SK-N-SH (cell line): Measurements from ENCODE around the gene TMEM198. TPM values are rescaled to one million over a fixed set of nuclear protein-coding genes. Genes with fewer than 3 reads are reported as not detected.

Experiments used
- CTCF ChIA-PET: fragments of 300-600, 350-600 bp; formaldehyde crosslinking; extraction: SDS; loops from one replicate; lab custom pipeline; 2021; lab: Yijun Ruan, JAX
- POLR2A ChIA-PET: fragments of 350-600 bp; sonication (Branson Sonifier 250); formaldehyde crosslinking; extraction: SDS; loops from one replicate; lab custom pipeline; 2020; ENCODE audit warnings: antibody characterized with exemption, inconsistent platforms; lab: Yijun Ruan, JAX
- DNase-seq: peaks from one replicate; pipeline ENCODE4 v3.0.0; 2012
- H2AFZ ChIP-seq: fragments of 200-600 bp; sonication (generic); 2 replicates; pipeline ENCODE4 v1.8.1; 2016; ENCODE audit warnings: antibody characterized with exemption, mild to moderate bottlenecking, low read depth
- H3F3A ChIP-seq: fragments of 200-600 bp; sonication (generic); replicated peaks from 2 replicates; pipeline ENCODE3; 2016; ENCODE audit warnings: antibody characterized with exemption, mild to moderate bottlenecking; ENCODE audit not compliant: insufficient read depth
- H3K27ac ChIP-seq, 2 experiments: fragments of 200-500 bp in 1 of 2; fragments of 200-600 bp in 1 of 2; sonication (Bioruptor generic) in 1 of 2; sonication (generic), shearing (Covaris generic) in 1 of 2; 2 replicates each; pipeline versions ENCODE4 v1.5.1 to v1.6.1; 2014 to 2016; ENCODE audit warnings: low read depth in 2 of 2, inconsistent platforms in 1 of 2, low read length in 1 of 2, mild to moderate bottlenecking in 1 of 2, mixed read lengths in 1 of 2
- H3K27me3 ChIP-seq: fragments of 200-600 bp; sonication (generic), shearing (Covaris generic); 2 replicates; pipeline ENCODE4 v1.6.1; 2016; ENCODE audit warnings: mixed run types; ENCODE audit not compliant: insufficient read depth
- H3K36me3 ChIP-seq, 2 experiments: fragments of 200-500 bp in 1 of 2; fragments of 200-600 bp in 1 of 2; sonication (Bioruptor generic) in 1 of 2; sonication (generic) in 1 of 2; replicated peaks in 1 of 2; 2 replicates each; pipeline versions ENCODE3 to v1.5.1; 2014 to 2016; ENCODE audit warnings: low read length in 1 of 2, mild to moderate bottlenecking in 1 of 2; ENCODE audit not compliant: insufficient read depth in 2 of 2, control insufficient read depth in 1 of 2
- H3K4me1 ChIP-seq, 2 experiments: fragments of 200-500 bp in 1 of 2; fragments of 200-600 bp in 1 of 2; sonication (Bioruptor generic) in 1 of 2; sonication (generic), shearing (Covaris generic) in 1 of 2; 2 replicates each; pipeline versions ENCODE4 v1.5.1 to v1.6.1; 2014 to 2016; ENCODE audit warnings: low read depth in 1 of 2, low read length in 1 of 2, mixed run types in 1 of 2; ENCODE audit not compliant: insufficient read depth in 2 of 2, control insufficient read depth in 1 of 2
- H3K4me2 ChIP-seq: fragments of 200-600 bp; sonication (generic), shearing (Covaris generic); 2 replicates; pipeline ENCODE4 v1.6.1; 2017; ENCODE audit warnings: mixed run types
- H3K4me3 ChIP-seq, 2 experiments: fragments of 200-500 bp in 1 of 2; fragments of 200-600 bp in 1 of 2; sonication (Bioruptor generic) in 1 of 2; sonication (generic), shearing (Covaris generic) in 1 of 2; 2 replicates each; pipeline versions ENCODE4 v1.5.1 to v1.8.1; 2014 to 2016; ENCODE audit warnings: low read depth in 2 of 2, inconsistent platforms in 1 of 2, low read length in 1 of 2, mild to moderate bottlenecking in 1 of 2, mixed read lengths in 1 of 2, moderate library complexity in 1 of 2
- H3K79me2 ChIP-seq: fragments of 200-600 bp; sonication (generic); 2 replicates; pipeline ENCODE4 v1.8.1; 2017; ENCODE audit warnings: mild to moderate bottlenecking; ENCODE audit not compliant: insufficient read depth
- H3K9ac ChIP-seq: fragments of 200-600 bp; sonication (generic); 2 replicates; pipeline ENCODE4 v1.6.1; 2017; ENCODE audit warnings: mixed run types
- H3K9me2 ChIP-seq: fragments of 200-600 bp; sonication (generic); 2 replicates; pipeline ENCODE4 v1.6.1; 2017; ENCODE audit warnings: mixed run types
- H3K9me3 ChIP-seq: fragments of 200-600 bp; sonication (generic); 2 replicates; pipeline ENCODE4 v1.6.1; 2017; ENCODE audit warnings: mixed run types, mild to moderate bottlenecking, moderate library complexity
- H4K20me1 ChIP-seq: fragments of 200-600 bp; sonication (generic); 2 replicates; pipeline ENCODE4 v1.6.1; 2017; ENCODE audit warnings: mild to moderate bottlenecking, mixed run types; ENCODE audit not compliant: insufficient read depth
- CTCF ChIP-seq: fragments of 200-600 bp; sonication (generic); IDR thresholded peaks from 2 replicates; pipeline ENCODE4 v1.6.1; 2017; ENCODE audit warnings: antibody characterized with exemption, mild to moderate bottlenecking, moderate library complexity
- FOSL2 ChIP-seq: IDR thresholded peaks from 2 replicates; pipeline ENCODE4 v1.4.0; 2012; ENCODE audit warnings: low read depth, mild to moderate bottlenecking, moderate library complexity, borderline replicate concordance
- FOXJ3 ChIP-seq: sonication (generic); formaldehyde crosslinking; IDR thresholded peaks from 2 replicates; pipeline ENCODE4 v1.5.1; 2020; ENCODE audit warnings: mild to moderate bottlenecking, missing genetic modification reagents
- GABPA ChIP-seq: IDR thresholded peaks from 2 replicates; pipeline ENCODE4 v1.4.0; 2012; ENCODE audit warnings: low read depth, mild to moderate bottlenecking
- IRF3 ChIP-seq: fragments of 150-350 bp; IDR thresholded peaks from 2 replicates; pipeline ENCODE4 v1.6.1; 2016; ENCODE audit warnings: mild to moderate bottlenecking, low read depth, low read length
- MEF2A ChIP-seq: IDR thresholded peaks from 2 replicates; pipeline ENCODE4 v1.4.0; 2012; ENCODE audit warnings: low read depth, borderline replicate concordance
- MXI1 ChIP-seq: IDR thresholded peaks from 2 replicates; pipeline ENCODE4 v1.6.1; 2012; ENCODE audit warnings: mild to moderate bottlenecking, low read depth, low read length, improper control_type of control experiment
- NFIC ChIP-seq: IDR thresholded peaks from 2 replicates; pipeline ENCODE4 v1.4.0; 2012; ENCODE audit warnings: borderline replicate concordance
- RFX5 ChIP-seq: IDR thresholded peaks from 2 replicates; pipeline ENCODE4 v1.6.1; 2012; ENCODE audit warnings: mild to moderate bottlenecking, improper control_type of control experiment, low read length
- SMC3 ChIP-seq: IDR thresholded peaks from 2 replicates; pipeline ENCODE4 v1.6.1; 2012; ENCODE audit warnings: low read depth, low read length, improper control_type of control experiment
- TAF1 ChIP-seq: IDR thresholded peaks from 2 replicates; pipeline ENCODE4 v1.6.1; 2012; ENCODE audit warnings: low read depth, mild to moderate bottlenecking, low read length, moderate library complexity, borderline replicate concordance
- TCF12 ChIP-seq: IDR thresholded peaks from 2 replicates; pipeline ENCODE4 v1.4.0; 2012
- WGBS: methylation state at CpG from one replicate; pipeline ENCODE4 v1.1.6; 2017; ENCODE audit warnings: low lambda C conversion rate; 5-methylcytosine and 5-hydroxymethylcytosine counted together
- polyA plus RNA-seq, 3 experiments: library from polyadenylated mRNA; depleted of rRNA; stranded (reverse); fragments of >200 nt; gene quantifications; 2 replicates each; pipeline ENCODE4 v1.2.3, GENCODE V29; 2012

TMEM198 gene
- polyA plus RNA-seq, 1 of the 3 experiments (the other 2 are of a cell fraction), result 4.7 TPM

- ChIA-PET POLR2A (interaction anchor here (0.9 to 3.6 kb wide), 5 partner anchors 8 to 73 kb away, joined by 3 to 18 read pairs (median 4); partner anchors contain the start of gene STK11IP), CTCF (interaction anchor here (0.7 to 7.5 kb wide), 43 partner anchors 9 to 261 kb away, joined by 3 to 107 read pairs (median 5); partner anchors contain the start of genes CHPF, DES, INHA and OBSL1)
- Histone ChIP-seq H3K4me1 (peaks cover 0 to 10% of the 10 kb centered on the region in 2 experiments; a peak in 1 of 4 replicates), H3K9me3 (no peaks in the 10 kb centered on the region), H4K20me1 (no peaks in the 10 kb centered on the region), H3K27ac (no peak overlapping the region), H3K27me3 (no peaks in the 10 kb centered on the region), H3K36me3 (peaks cover 0 to 12% of the 10 kb centered on the region in 2 experiments), H3K4me3 (no peak overlapping the region), H3K9ac (no peak overlapping the region), H3K9me2 (no peaks in the 10 kb centered on the region), H3K79me2 (no peaks in the 10 kb centered on the region), H3K4me2 (no peak overlapping the region), H2AFZ (no peak overlapping the region), H3F3A (peaks cover 2% of the 10 kb centered on the region)
- WGBS, result 26% methylated on average over 6 of the region's 8 CpGs
- peak; percentile 90 for DNase-seq
- peak; percentile 70 for TF ChIP-seq CTCF
- TF ChIP-seq RFX5, result no peak
- TF ChIP-seq SMC3, result 0 out of 2 replicates have a peak, but pooled peaks have one; percentile 9
- no peak for TF ChIP-seq IRF3
- TF ChIP-seq MEF2A, result no peak
These were observed 16.4 kb downstream of the TMEM198 start for GRCh38 chr2:219560037-219560892.

- no peak for DNase-seq
- H3K79me2 ChIP-seq, result no peaks in the 10 kb centered on the region
- H3K4me1 ChIP-seq, result peaks cover 0 to 10% of the 10 kb centered on the region in 2 experiments; a peak in 1 of 4 replicates
- no peak overlapping the region for H2AFZ ChIP-seq
- H4K20me1 ChIP-seq, result no peaks in the 10 kb centered on the region
- WGBS, result 65% methylated on average over 3 of the region's 3 CpGs
- TF ChIP-seq CTCF (no peak), FOSL2 (no peak), MXI1 (no peak), GABPA (no peak), TAF1 (no peak), TCF12 (no peak), NFIC (no peak), FOXJ3 (CRISPR knock-in tag) (no peak)
- ChIA-PET CTCF (interaction anchor here (0.7 to 7.5 kb wide), 35 partner anchors 9 to 262 kb away, joined by 3 to 107 read pairs (median 6); partner anchors contain the start of genes CHPF, DES, INHA and OBSL1), POLR2A (interaction anchor here (1.1 to 3.6 kb wide), 4 partner anchors 9 to 72 kb away, joined by 3 to 18 read pairs (median 6); partner anchors contain the start of gene STK11IP)
- H3F3A ChIP-seq, result peaks cover 2% of the 10 kb centered on the region
- no peaks in the 10 kb centered on the region for H3K9me2 ChIP-seq
- no peak overlapping the region for H3K4me3 ChIP-seq
- H3K27ac ChIP-seq, result no peak overlapping the region
- no peaks in the 10 kb centered on the region for H3K27me3 ChIP-seq
- no peak overlapping the region for H3K4me2 ChIP-seq
- H3K9me3 ChIP-seq, result no peaks in the 10 kb centered on the region
- H3K36me3 ChIP-seq, result peaks cover 0 to 12% of the 10 kb centered on the region in 2 experiments
- H3K9ac ChIP-seq, result no peak overlapping the region
These were observed 17.0 kb downstream of the TMEM198 start for GRCh38 chr2:219560893-219561178.
